Gastrocnemius medialis (tissue), 4 donors: Measurements from ENCODE around the gene SMIM45.

Experiments
- ATAC-seq, 2 donors: fragments of 150-250 bp; one replicate each; pipeline ENCODE4 v1.9.1; 2016
- DNase-seq, 2 donors: peaks; one replicate each; pipeline ENCODE4 v3.0.0-alpha.2; 2019
- H3K27ac ChIP-seq, 4 donors: fragments of 200-600 bp; sonication (generic); 1 replicate in 1 of 4; 2 replicates in 3 of 4; pipeline ENCODE4 v1.5.1; 2016 to 2018; ENCODE audit warnings: mild to moderate bottlenecking in 2 of 4, moderate library complexity in 1 of 4
- H3K27me3 ChIP-seq, 3 donors: fragments of 200-600 bp; sonication (generic) in 2 of 3; 1 replicate in 1 of 3; 2 replicates in 2 of 3; pipeline versions ENCODE4 v1.5.1 to v1.6.0; 2016 to 2019; ENCODE audit warnings: mild to moderate bottlenecking in 1 of 3, moderate library complexity in 1 of 3
- H3K36me3 ChIP-seq, 2 donors: fragments of 200-600 bp; sonication (generic) in 1 of 2; one replicate each; pipeline ENCODE4 v1.5.1; 2017 to 2018
- H3K4me1 ChIP-seq, 2 donors: fragments of 200-600 bp; sonication (generic) in 1 of 2; one replicate each; pipeline ENCODE4 v1.5.1; 2016 to 2017; ENCODE audit warnings: mild to moderate bottlenecking in 2 of 2
- H3K4me3 ChIP-seq, 4 donors: fragments of 200-600 bp; sonication (generic) in 3 of 4; 1 replicate in 1 of 4; 2 replicates in 3 of 4; pipeline ENCODE4 v1.5.1; 2016 to 2019; ENCODE audit warnings: mild to moderate bottlenecking in 2 of 4
- H3K9me3 ChIP-seq, 3 donors: fragments of 200-600 bp; sonication (generic) in 2 of 3; 1 replicate in 1 of 3; 2 replicates in 2 of 3; pipeline ENCODE4 v1.5.1; 2016 to 2019
- CTCF ChIP-seq, 5 experiments: fragments of 450-650 bp in 3 of 5; fragments of 200-600 bp in 2 of 5; sonication (generic) in 2 of 5; IDR thresholded peaks in 4 of 5; conservative IDR thresholded peaks in 1 of 5; 1 replicate in 4 of 5; 2 replicates in 1 of 5; pipeline ENCODE4 v1.5.1; 2016 to 2019; ENCODE audit warnings: antibody characterized with exemption in 5 of 5, mild to moderate bottlenecking in 3 of 5, moderate library complexity in 3 of 5
- POLR2A ChIP-seq, 2 donors: fragments of 450-650 bp; IDR thresholded peaks; one replicate each; pipeline ENCODE4 v1.6.1; 2017; ENCODE audit warnings: antibody characterized with exemption in 2 of 2, mild to moderate bottlenecking in 2 of 2, moderate library complexity in 2 of 2
- in situ Hi-C, 4 donors: fragments of 200-750 bp; cut with MboI; loops; one replicate each; pipeline versions ENCODE4 v1.15.0 to v1.8.0; 2017; ENCODE audit warnings: low sequenced_read_pairs in 4 of 4
- intact Hi-C: fragments of 100-400 bp; cut with DNase I; formaldehyde crosslinking; loops from one replicate; pipeline ENCODE4 v1.15.1; 2023; ENCODE audit warnings: low total_unique reads

The SMIM45 gene

GRCh38 chr22:41910050-41911000, 41.6 kb upstream of the SMIM45 start:
- H3K27me3 ChIP-seq: peaks cover 38 to 41% (median 39%) of the 10 kb centered on the region in 3 donors
- peak overlapping the region; percentile 23 to 49 (median 44) for H3K4me3 ChIP-seq
- DNase-seq: peak; percentile 29 to 51
- intact Hi-C loops (no loop called here), in situ Hi-C loops (no loop called here)
- peak; percentile 56 to 60 for ATAC-seq
- no peak for TF ChIP-seq CTCF (IDR thresholded peaks at IDR 0.05 in 4 of 5, conservative IDR thresholded peaks at IDR 0.05 in 1 of 5)
- TF ChIP-seq POLR2A (IDR thresholded peaks at IDR 0.05): no peak
- peaks cover 0 to 2% of the 10 kb centered on the region in 2 donors for H3K36me3 ChIP-seq
- H3K9me3 ChIP-seq: no peaks in the 10 kb centered on the region
- H3K4me1 ChIP-seq: peaks cover 5 to 15% of the 10 kb centered on the region in 2 donors
- peak overlapping the region in 1 of 4 donors; percentile 20 for H3K27ac ChIP-seq

GRCh38 chr22:41911001-41911611, 40.8 kb upstream of the SMIM45 start:
- no peaks in the 10 kb centered on the region for H3K9me3 ChIP-seq
- in situ Hi-C loops (no loop called here), intact Hi-C loops (no loop called here)
- no peaks in the 10 kb centered on the region for H3K36me3 ChIP-seq
- peaks cover 46 to 48% (median 47%) of the 10 kb centered on the region in 3 donors for H3K27me3 ChIP-seq
- H3K27ac ChIP-seq: peak overlapping the region in 1 of 4 donors; percentile 20
- H3K4me3 ChIP-seq: peak overlapping the region; percentile 23 to 49 (median 44)
- DNase-seq (no peak), ATAC-seq (no peak)
- peaks cover 5 to 15% of the 10 kb centered on the region in 2 donors for H3K4me1 ChIP-seq
- TF ChIP-seq CTCF (IDR thresholded peaks at IDR 0.05 in 4 of 5, conservative IDR thresholded peaks at IDR 0.05 in 1 of 5): no peak
- TF ChIP-seq POLR2A (IDR thresholded peaks at IDR 0.05): no peak

DNA sequence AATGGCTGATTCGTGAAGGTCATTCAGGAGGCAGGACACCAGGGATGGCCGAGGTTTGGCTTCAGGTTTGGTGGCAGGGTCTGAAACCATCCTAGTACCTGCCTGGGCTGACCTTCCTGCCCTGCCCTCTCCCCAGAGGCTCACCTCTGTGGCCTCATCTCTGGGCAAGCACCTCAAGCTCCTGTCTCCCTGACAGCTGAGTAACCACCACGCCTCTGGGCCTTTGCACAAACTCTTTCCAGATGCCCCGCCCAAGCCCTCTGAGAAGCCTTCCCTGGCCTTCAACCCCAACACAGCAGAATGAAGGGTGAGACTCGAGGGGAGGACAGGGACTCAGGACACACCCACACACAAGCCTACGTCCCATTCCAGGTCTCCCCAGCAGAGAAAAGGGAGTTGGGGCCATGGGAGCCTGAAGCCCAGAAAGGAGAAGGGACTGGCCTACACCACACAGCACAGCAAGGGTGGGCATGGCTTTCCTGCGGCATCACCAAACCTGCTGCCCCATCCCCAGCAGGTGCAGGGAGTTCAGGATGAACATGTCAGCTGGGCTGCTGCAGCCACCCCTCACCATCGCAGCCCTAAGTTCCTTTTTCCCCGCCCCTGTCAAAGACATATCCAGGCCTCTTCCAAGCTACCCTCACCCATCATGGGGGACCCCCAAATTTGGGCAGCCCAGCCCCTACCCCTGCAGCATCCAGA, 39.5 kb upstream of the SMIM45 start:
- Histone ChIP-seq H3K36me3 (no peaks in the 10 kb centered on the region), H3K27me3 (peaks cover 53 to 60% (median 59%) of the 10 kb centered on the region in 3 donors), H3K27ac (no peak overlapping the region), H3K4me3 (no peak overlapping the region), H3K4me1 (peaks cover 5 to 15% of the 10 kb centered on the region in 2 donors), H3K9me3 (no peaks in the 10 kb centered on the region)
- in situ Hi-C loops: no loop called here
- TF ChIP-seq POLR2A (IDR thresholded peaks at IDR 0.05): no peak
- ATAC-seq (no peak), DNase-seq (no peak)
- intact Hi-C loops: no loop called here

DNA sequence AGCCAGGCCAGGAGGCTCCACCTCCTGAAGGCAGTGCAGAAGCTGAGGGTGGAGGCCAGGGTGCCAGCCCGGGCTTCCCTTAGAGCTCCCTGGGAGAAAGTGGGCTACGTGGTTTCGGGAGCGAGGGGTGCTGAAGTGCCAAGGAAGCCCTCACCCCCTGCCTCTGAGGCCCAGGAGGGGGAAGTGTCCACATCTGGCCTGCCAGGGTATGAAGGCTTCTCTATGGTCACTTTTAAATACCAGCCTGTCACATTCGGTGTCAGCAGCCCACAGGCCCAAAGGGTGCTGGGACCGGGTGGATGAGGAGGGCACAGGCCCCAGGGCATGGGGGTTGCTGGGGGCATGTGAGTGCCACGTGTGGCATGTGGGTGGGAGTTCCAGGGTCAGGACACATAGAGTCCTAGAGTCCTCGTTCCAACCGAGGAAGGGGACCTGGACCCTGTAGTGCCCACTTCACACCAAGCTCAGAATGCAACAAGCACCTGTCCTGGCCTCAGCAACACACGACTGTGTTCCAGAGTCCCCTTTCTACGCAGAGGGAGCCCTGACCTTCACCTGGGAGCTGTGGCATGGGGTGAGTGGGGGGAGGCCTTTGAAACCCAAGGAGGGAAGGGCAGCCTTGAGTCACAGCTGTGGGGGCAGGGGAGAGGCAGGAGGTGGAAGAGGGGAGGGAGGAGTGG, 38.8 kb upstream of the SMIM45 start:
- in situ Hi-C loops: no loop called here
- Histone ChIP-seq H3K4me1 (peaks cover 5 to 15% of the 10 kb centered on the region in 2 donors), H3K27me3 (peaks cover 56 to 66% (median 64%) of the 10 kb centered on the region in 3 donors)

More for the DNA sequence above, 38.8 kb upstream of the SMIM45 start:
- no peaks in the 10 kb centered on the region for H3K9me3 ChIP-seq
- no peaks in the 10 kb centered on the region for H3K36me3 ChIP-seq
- no peak for DNase-seq
- H3K27ac ChIP-seq: no peak overlapping the region
- no peak for TF ChIP-seq CTCF (IDR thresholded peaks at IDR 0.05 in 4 of 5, conservative IDR thresholded peaks at IDR 0.05 in 1 of 5)
- no peak for TF ChIP-seq POLR2A (IDR thresholded peaks at IDR 0.05)
- intact Hi-C loops: no loop called here
- no peak for ATAC-seq
- no peak overlapping the region for H3K4me3 ChIP-seq
